Lung microvascular endothelial cell (primary cell): Measurements from ENCODE around the gene SMG1. TPM values are rescaled to one million over a fixed set of nuclear protein-coding genes. Genes with fewer than 3 reads are reported as not detected.
"Not testable (repeated sequence)": the region's sequence is repeated elsewhere in the genome, so short reads cannot be mapped to it uniquely, and the experiment has no call there.

ENCODE experiments used
- DNase-seq, 2 donors: peaks; one replicate each; pipeline versions ENCODE4 v3.0.0 to v3.0.0-alpha.2; 2010; ENCODE audit warnings: low read depth in 2 of 2
- total RNA-seq: library from RNA; depleted of rRNA; stranded (reverse); fragments of >200 nt; gene quantifications from 2 replicates; pipeline ENCODE4 v1.2.1, GENCODE V29; 2014

SMG1 gene
- total RNA-seq, 1 donor from 2014 or later: 40.7 TPM

GRCh38 chr16:18933501-18933900 lies 7.3 kb upstream of the SMG1 start:
- DNase-seq: no peak

GRCh38 chr16:18932243-18932987 lies 6.2 kb upstream of the SMG1 start:
- DNase-seq: no peak

DNA sequence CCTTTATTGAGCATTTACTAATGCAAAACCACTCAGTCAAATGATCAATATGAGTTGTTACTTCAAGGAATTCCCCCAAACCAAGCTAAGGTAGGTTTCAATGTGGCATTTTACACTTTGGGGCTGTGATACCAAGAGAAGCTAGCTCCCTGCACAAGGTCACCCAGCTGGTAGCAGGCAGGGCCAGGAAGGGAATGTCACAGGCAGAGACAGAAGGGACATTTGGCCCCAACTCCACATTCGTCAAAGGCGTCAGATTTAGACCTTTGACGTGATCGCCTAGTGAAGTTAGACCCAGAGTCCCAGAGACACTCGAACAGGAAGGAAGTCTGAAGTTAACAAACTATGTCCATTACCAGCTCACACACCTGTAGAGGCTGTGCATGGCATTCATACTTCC lies 5.5 kb upstream of the SMG1 start:
- DNase-seq: no peak

- not testable (repeated sequence) for DNase-seq
These were observed 3.9 kb upstream of the SMG1 start for GRCh38 chr16:18930095-18930494.

GRCh38 chr16:18928073-18928472 lies 1.9 kb upstream of the SMG1 start:
- not testable (repeated sequence) for DNase-seq

DNA sequence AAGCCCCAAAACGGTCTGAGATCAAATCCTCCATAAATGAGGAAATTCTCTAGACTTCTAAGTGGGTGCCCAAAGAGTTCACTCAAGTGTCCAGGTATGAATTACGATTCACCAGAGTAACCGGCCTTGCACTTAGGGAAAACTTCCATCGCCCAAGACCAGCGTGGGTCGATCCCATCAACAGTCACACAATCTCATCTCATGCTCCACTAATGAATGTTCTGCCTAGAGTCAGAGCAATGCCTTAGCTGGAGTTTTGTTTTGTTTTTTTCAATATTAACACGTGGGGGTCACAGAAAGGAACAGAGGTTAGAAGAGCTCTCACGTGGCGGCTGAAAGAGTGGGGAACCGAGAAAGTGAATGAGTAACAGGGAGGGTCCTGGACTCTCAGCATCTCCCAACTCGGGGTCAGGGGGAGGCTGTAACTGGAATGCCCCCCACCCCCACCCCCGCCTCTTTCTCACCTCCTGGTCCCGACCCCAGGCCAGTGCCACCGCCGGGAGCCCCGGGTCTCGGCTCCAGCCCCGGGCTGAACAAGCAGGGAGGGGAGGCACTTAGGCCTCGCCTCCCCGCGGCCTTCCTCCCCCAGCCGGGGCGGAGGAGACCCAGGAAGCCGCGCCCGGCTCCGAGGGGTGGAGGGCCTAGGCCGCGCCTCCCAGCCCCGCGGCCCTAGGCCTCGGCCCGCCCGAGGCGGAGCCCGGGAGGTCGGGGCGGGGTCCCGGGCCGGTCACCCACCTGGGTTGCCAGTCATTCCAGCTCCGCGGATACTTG lies 808 bp downstream of the SMG1 start:
- peak; percentile 13 to 24 for DNase-seq

DNA sequence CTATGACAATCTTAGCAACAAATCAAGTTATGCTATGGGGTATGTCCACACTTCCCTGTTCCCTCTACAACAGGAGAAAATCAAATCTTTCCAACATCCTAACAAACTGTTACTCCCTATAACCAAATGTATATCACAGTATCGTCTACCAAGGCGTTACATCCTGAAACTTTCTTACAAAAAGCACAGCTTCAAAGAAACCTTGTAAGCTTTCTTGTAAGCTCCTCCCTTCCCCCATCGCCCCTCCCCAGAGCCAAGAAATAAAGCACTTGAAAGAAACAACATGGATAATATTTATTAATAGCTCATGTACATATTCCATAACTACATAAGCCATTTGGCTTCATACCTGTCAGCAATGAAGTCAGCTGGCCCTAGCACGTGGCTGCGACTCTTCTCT lies 2.3 kb downstream of the SMG1 start:
- DNase-seq: not testable (repeated sequence)

DNA sequence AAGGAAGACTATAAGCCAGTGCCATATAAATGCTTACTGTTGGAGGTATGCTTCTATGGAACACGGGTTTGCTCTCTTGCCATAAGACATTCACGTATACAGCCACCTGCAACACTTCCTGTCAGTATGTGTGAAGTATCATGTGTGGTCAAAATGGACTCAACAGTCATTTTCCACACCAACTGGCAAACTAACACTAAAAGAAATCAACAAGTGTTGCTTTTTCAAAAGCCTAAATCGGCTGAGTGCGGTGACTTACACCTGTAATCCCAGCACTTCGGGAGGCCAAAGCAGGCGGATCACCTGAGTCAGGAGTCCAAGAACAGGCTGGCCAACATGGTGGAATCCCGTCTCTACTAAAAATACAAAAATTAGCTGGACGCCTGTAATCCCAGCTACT lies 3.1 kb downstream of the SMG1 start:
- DNase-seq: not testable (repeated sequence)

GRCh38 chr16:18909585-18909984 lies 16.6 kb downstream of the SMG1 start:
- not testable (repeated sequence) for DNase-seq

DNA sequence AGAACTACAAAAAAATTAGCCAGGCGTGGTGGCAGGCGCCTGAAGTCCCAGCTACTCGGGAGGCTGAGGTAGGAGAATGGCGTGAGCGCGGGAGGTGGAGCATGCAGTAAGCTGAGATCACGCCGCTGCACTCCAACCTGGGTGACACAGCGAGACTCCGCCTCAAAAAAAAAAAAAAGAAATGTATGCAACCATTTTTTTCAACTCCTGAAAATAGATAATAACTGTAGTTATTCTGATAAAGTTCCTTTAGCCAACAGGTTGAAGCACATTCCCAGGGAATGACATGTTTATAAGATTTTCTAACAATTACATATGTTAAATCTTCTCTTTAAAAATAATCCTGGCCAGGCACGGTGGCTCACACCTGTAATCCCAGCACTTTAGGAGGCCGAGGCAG lies 17.5 kb downstream of the SMG1 start:
- DNase-seq: not testable (repeated sequence)

DNA sequence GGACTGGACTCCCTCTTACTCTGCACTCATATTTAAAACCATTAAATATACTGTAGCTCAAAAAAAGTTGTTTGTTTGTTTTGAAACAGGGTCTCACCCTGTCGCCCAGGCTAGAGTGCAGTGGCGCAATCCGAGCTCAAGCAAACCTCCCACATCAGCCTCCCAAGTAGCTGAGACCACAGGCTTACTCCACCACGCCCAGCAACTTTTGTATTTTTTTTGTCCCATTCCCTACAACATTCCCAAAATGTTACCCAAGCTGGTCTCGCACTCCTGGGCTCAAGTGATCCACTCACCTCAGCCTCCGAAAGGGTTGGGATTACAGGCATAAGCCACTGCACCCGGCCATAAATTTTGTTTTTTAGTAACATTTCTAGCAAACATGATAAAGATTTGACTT lies 23.4 kb downstream of the SMG1 start:
- DNase-seq: not testable (repeated sequence)

DNA sequence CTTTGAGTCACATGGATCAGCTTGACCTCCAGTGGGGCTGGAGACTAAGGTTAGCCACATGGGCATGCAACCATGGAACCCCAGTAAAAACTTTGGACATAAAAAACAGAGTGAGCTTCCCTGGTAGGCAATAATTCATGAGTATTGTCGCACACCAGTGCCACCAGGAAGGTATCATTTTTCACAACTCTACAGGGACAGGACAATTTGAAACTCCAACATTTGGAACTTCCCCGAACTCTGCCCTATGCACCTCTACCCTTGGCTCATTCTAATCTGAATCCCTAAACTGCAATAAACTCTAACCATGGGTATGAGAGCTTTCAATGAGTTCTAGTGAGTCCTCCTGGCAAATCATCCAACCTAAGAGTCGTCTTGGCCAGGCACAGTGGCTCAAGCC lies 24.2 kb downstream of the SMG1 start:
- not testable (repeated sequence) for DNase-seq

DNA sequence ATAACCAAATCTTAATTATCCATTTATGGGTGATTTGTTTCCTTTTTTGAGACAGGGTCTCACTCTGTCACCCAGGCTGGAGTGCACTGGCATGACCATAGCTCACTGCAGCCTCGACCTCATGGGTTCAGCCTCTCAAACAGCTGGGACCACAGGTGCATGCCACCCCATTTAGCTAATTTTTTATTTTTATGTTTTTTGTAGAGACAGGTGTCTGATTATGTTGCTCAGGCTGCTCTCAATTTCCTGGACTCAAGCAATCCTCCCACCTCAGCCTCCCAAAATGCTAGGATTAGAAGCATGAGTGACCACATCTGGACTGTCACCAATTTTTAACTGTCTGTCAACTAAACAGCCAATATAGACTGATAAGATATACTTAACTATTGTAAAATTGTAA lies 25.0 kb downstream of the SMG1 start:
- DNase-seq: not testable (repeated sequence)

- not testable (repeated sequence) for DNase-seq
These were observed 41.8 kb downstream of the SMG1 start for GRCh38 chr16:18884456-18884855.

DNA sequence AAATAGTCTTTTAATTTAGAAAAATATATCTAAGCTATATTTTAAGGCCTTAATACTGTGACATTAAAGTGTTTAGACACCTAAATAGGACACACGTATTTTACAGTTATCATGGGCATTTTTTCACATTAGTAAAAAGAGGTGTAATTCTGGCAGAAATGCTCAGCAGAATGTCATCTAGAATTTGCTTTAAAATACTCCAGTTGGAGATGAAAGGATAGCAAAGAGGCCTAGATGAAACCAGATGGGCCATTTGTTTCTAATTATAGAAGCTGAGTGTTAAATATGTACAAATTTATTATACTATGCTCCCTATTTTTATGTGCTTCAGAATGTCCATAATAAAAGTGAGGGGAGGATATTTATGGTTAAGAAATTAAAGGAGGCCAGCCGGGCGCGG lies 48.5 kb downstream of the SMG1 start:
- not testable (repeated sequence) for DNase-seq

DNA sequence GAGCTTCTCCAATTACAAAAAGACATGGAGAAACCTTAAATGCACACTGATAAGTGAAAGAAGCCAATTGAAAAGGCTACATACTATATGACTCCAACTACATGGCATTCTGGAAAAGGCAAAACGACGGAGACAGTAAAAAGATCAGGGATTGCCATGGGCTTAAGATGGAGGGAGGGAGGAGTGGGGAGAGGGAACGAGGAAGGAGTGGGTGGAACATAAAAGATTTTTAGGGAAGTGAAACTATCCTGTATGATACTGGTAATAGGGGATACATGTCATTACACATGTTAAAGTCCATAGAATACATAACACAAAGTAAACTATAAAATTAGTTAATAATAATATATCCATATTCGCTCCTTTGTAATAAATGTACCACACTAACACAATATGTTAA lies 48.9 kb downstream of the SMG1 start:
- not testable (repeated sequence) for DNase-seq

DNA sequence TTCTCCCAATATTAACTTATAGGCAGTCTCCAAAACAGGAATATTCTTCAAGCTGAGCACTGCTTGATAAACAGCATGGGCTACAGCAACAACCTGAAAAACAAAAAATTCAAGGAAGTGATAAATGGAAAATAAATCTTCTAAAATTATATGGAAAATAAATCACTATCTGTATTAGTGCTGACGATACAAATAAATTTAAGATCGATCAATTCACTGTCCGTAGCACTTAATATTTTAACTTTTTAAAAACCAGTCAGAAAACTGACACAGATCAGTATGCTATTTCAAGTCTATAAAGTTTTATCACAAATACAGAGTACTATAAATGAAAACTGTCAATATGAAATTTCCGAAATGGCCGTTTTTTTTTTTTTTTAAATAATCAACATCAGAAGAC lies 49.9 kb downstream of the SMG1 start:
- DNase-seq: not testable (repeated sequence)

DNA sequence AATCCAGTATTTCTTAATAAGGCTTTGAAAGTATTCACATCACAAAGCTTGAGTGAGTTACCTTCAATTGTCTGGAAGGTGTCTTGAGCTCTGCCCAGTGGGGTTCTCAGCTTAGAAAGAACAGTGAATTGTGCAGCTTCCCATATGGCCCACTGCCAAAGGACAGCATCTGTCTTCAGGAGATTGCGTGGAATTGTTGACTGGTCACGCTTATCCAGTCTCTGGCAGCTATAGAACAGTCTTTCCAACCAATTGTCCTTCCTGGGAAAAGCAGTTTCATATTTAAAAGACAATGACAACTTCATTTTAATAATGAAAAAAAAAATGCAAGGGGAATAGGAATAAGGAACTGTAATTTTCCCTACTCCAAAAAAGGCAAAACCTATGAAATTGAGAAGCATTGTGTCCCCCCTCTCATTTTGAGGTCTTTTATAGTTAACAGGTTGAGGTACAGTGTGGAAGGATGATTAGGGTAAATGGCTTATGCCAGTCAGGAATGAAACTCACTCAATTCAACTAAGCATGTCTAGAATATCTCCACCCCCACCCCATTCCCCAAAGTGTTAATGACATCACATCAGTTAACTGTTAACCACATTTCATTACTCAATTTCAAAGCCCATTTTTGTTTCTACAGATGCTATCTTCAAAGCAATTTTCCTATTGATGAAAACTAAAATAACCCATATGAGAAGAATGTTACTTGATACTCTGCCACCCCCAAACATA lies 57.0 kb downstream of the SMG1 start:
- DNase-seq: peak; percentile 52 to 74

DNA sequence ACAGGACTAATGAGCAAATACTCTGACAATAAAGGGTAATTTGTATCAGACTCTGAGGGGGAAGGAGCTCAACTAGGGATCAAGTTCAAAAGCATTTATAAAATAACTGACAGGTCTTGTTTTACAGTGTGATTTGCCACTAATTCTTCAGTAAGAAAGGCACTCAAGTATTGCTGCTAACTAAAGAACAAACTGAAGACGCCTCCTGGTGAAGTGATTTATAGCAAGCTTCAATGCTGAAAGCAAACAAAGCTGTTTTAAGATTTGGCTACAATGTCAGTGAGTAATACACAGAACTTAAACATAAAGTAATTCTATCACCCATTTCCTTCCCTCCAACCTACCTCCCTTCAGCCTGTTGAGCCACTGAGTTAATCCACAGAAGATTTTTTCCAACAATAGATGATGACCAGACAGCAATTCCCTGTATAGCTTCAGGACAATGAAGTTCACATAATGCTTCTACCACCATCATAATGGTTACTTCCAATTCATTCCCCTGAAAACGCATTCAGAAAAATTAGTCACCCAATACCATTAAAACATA lies 59.9 kb downstream of the SMG1 start:
- peak in 1 of 2 donors; percentile 60 for DNase-seq

DNA sequence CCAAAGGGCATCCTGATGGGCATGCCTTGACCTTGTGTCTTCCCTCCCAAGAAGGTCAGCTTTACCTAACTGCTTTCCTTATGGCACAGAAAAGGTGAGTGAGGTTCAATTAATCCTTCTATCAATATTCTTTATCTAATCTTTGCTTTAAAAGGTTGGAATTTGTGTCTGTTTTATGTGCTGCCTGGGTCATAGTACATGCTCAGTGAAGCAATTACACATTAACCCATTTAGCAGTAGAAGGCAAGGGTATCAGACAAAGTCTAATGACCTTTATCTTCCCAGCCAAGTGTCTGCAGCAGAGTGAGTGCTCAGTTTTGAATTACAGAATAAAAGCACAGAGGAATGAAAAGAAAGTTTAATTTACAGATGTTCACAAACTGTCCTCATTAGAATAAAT lies 63.3 kb downstream of the SMG1 start:
- DNase-seq: not testable (repeated sequence)

- no peak for DNase-seq
These were observed 71.0 kb downstream of the SMG1 start for GRCh38 chr16:18855196-18855595.

GRCh38 chr16:18853694-18854093 lies 72.5 kb downstream of the SMG1 start:
- DNase-seq: no peak
